ENCODE data around the gene RNF187.

Gene RNF187

DNA sequence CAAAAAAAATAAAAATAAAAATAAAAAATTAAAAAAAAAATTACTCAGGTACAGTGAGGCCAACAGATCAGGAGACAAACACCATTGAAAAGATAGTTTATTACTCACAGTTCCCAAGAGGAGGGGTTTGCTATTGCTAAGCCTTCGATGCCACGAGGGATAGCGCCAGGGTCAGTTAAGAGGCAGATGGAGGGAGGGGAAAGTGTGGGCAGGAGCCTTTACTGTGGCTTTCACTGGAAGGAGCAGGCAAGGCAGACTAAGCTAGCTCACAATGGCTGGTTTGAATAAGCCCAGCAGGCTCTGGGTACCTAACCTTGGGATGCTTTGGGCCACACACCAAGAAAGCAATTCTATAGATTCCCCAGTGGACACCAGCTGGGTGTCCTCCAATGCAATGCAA lies 12.7 kb upstream of the RNF187 start:
- H3K4me3 Mint-ChIP-seq, result no peak overlapping the region
- no peaks in the 10 kb centered on the region for H3K36me3 Mint-ChIP-seq (ENCODE audit: low read depth)
- H3K9me3 Mint-ChIP-seq, result no peaks in the 10 kb centered on the region
- H3K27ac Mint-ChIP-seq, result no peak overlapping the region
- peaks cover 12% of the 10 kb centered on the region for H3K4me1 Mint-ChIP-seq
- no peak for DNase-seq
- TF ChIP-seq, protein P1, sequence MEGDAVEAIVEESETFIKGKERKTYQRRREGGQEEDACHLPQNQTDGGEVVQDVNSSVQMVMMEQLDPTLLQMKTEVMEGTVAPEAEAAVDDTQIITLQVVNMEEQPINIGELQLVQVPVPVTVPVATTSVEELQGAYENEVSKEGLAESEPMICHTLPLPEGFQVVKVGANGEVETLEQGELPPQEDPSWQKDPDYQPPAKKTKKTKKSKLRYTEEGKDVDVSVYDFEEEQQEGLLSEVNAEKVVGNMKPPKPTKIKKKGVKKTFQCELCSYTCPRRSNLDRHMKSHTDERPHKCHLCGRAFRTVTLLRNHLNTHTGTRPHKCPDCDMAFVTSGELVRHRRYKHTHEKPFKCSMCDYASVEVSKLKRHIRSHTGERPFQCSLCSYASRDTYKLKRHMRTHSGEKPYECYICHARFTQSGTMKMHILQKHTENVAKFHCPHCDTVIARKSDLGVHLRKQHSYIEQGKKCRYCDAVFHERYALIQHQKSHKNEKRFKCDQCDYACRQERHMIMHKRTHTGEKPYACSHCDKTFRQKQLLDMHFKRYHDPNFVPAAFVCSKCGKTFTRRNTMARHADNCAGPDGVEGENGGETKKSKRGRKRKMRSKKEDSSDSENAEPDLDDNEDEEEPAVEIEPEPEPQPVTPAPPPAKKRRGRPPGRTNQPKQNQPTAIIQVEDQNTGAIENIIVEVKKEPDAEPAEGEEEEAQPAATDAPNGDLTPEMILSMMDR (IDR thresholded peaks at IDR 0.05), result no peak
- H3K27me3 Mint-ChIP-seq (ENCODE audit: low read depth, poor library complexity), result peaks cover 23% of the 10 kb centered on the region

DNA sequence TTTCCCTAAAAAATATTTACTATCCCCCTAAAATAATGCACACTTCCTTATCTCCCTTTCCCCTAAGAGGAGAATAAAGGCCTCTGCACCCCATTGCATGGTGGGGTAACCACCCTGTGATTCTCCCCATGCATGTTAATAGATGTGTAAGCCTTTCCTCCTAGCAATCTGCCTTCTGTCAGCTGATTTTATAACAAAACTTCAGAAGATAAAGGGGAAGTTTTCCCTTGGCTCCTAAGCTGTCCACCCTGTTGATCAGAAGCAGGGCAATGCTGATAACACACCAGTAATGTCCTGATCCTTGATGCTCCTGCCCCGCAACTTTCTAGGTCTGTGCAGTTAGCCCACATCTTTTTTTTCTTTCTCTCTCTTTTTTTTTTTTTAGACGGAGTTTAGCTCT lies 11.4 kb upstream of the RNF187 start:
- Mint-ChIP-seq H3K27me3 (ENCODE audit: low read depth, poor library complexity) (peaks cover 25% of the 10 kb centered on the region), H3K4me1 (peaks cover 22% of the 10 kb centered on the region), H3K4me3 (no peak overlapping the region), H3K27ac (no peak overlapping the region), H3K36me3 (ENCODE audit: low read depth) (no peaks in the 10 kb centered on the region), H3K9me3 (no peaks in the 10 kb centered on the region)
- no peak for DNase-seq
- TF ChIP-seq, protein P1 (IDR thresholded peaks at IDR 0.05), result no peak

DNA sequence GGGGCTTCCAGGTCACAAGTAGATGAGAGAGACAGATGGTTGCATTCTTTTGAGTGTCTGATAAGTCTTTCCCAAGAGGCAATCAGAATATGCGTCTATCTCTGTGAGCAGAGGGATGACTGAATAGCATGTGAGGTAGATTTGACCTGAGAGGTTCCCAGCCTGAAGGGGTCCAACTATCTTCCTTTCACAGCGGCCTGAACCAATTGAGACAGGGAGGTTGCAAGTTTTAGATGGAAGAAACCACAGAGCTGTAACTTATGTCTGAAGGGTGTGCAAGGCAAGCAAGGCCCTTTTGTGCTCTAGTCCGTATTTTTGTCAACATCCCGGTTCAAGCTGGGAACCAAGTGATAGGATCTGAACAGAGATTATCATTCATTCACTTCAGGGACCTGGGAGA lies 9.9 kb upstream of the RNF187 start:
- peaks cover 25% of the 10 kb centered on the region for H3K27me3 Mint-ChIP-seq (ENCODE audit: low read depth, poor library complexity)
- H3K4me3 Mint-ChIP-seq, result no peak overlapping the region
- no peaks in the 10 kb centered on the region for H3K36me3 Mint-ChIP-seq (ENCODE audit: low read depth)
- no peak overlapping the region for H3K27ac Mint-ChIP-seq
- no peak for DNase-seq
- H3K4me1 Mint-ChIP-seq, result peaks cover 22% of the 10 kb centered on the region
- TF ChIP-seq, protein P1 (IDR thresholded peaks at IDR 0.05), result no peak
- H3K9me3 Mint-ChIP-seq, result no peaks in the 10 kb centered on the region

DNA sequence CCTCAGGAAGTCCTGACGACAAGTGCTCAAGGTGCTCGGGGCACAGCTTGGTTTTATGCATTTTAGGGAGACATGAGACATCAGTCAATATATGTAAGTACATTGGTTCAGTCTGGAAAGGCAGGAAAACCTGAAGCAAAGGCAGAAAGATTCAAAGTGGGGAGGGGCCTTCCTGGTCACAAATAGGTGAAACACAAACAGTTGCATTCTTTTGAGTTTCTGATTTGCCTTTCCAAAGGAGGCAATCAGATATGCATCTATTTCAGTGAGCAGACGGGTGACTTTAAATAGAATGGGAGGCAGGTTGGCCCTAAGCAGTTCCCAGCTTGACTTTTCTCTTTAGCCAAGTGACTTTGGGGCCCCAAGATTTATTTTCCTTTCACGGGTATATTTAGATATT lies 8.9 kb upstream of the RNF187 start:
- Mint-ChIP-seq H3K9me3 (no peaks in the 10 kb centered on the region), H3K27me3 (ENCODE audit: low read depth, poor library complexity) (peaks cover 32% of the 10 kb centered on the region), H3K27ac (no peak overlapping the region), H3K4me3 (no peak overlapping the region), H3K36me3 (ENCODE audit: low read depth) (no peaks in the 10 kb centered on the region), H3K4me1 (peaks cover 18% of the 10 kb centered on the region)
- TF ChIP-seq, protein P1 (IDR thresholded peaks at IDR 0.05), result no peak
- DNase-seq, result no peak

DNA sequence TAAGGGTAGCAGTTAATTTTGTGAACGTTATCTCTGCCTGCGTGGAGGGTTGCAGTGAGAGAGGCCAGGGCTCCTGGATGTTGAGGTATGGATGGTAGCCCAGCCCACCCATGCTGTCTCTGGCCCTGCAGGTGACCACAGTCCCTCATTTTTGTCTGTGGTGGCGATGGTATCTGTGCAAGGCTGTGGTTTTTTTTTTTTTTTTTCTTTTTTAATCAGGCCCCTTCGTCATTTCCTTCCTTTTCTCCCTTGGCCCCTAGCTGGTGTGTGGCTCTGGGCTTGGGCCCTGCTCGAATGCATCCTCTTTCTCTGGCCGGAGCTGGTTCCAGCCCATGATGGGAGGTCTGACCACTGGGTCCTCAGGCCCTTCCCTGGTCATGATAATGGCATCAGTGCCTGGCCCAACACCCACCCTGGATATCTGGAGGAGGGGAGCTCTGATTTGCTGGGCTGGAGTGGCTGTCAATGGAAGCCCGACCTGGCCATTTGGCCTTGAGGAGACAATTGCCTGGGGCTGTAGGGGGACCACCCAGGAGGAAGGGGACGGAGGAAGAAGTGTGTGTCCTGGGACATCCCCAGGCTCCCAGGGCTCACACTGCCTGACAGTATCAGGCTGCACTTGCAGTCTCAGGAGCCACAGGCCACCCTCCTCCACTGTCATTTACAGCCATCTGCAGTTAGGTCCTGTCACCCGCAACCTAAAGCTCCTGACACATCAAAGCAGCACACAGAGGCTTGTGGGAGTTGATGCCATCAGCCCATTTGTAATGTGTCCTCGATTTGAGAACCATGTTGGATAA lies 8.1 kb upstream of the RNF187 start:
- H3K9me3 Mint-ChIP-seq, result no peaks in the 10 kb centered on the region
- no peak overlapping the region for H3K27ac Mint-ChIP-seq
- DNase-seq, result peak; percentile 16
- H3K27me3 Mint-ChIP-seq (ENCODE audit: low read depth, poor library complexity), result peaks cover 40% of the 10 kb centered on the region
- TF ChIP-seq, protein P1 (IDR thresholded peaks at IDR 0.05), result no peak
- H3K36me3 Mint-ChIP-seq (ENCODE audit: low read depth), result no peaks in the 10 kb centered on the region
- H3K4me1 Mint-ChIP-seq, result peaks cover 18% of the 10 kb centered on the region
- no peak overlapping the region for H3K4me3 Mint-ChIP-seq

DNA sequence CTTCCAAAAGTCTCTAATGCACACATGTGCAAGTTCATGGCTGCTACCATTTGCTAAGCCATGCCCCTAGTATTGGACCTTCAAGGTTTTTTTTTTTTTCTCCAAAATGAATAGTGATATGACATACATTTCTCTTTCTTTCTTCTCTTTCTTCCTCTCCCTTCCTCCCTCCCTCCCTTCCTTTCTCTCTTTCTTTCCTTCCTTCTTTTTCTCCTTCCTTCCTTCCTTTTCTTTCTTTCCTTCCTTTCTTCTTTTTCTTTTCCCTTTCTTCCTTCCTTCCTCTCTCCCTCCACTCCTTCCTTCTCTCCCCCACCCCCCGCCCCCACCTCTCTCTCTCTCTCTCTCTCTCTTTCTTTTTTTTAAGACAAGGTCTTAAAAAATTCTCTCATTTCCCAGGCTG lies 3.4 kb upstream of the RNF187 start:
- no peak for DNase-seq
- Mint-ChIP-seq H3K4me3 (no peak overlapping the region), H3K9me3 (no peaks in the 10 kb centered on the region), H3K4me1 (peaks cover 23% of the 10 kb centered on the region), H3K27ac (no peak overlapping the region), H3K36me3 (ENCODE audit: low read depth) (no peaks in the 10 kb centered on the region), H3K27me3 (ENCODE audit: low read depth, poor library complexity) (peaks cover 28% of the 10 kb centered on the region)
- TF ChIP-seq, protein P1 (IDR thresholded peaks at IDR 0.05), result no peak

Data from nephron progenitor cell (in vitro differentiated cells).